ENCODE measurements around the gene GATAD2B. TPM values are rescaled to one million over a fixed set of nuclear protein-coding genes. Genes with fewer than 3 reads are reported as not detected.

Gene GATAD2B
- total RNA-seq, 3 donors from 2014 or later (not counting 1 experiment from before 2014, with no cell fraction given) = 68.1 to 91.3 (median 75.5) TPM

DNA sequence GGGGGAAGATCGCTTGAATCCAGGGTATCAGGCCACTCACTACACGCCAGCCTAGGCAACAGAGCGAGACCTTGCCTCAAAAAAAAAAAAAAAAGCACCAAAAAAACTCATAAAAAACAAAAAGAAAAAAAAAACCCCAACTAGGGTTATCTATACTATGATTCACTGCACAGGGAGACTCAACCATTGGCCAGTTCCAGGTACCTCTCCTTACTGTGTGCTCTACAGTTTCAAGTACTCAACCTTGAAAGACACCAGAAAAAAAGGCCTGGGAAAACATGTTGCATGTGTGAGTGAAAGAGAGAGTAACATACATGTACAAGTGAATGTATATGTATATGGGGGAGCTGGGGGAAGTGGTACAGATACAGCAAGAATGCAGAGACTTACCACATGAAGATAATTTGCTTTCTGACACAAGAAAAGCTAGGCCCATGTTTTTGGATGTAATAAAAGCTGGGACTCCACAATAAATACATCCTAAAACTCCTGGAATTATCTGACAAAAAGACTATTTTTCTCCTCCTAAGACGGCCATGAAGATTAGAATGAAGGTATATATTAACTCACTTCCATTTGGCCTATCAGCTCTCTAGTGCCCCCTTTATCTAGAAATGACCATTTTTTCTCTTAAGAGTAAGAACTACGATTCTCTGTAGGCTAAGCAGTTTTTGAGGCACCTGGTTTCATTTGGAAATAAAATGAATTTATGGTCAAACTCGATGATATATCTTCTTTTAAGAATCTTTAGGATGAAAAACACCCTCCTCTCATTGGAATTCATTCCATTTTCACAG is 95.4 kb downstream of the GATAD2B start:
- WGBS (ENCODE audit: insufficient coverage) = 97% methylated on average over 3 of the region's 6 CpGs
- Mint-ChIP-seq H3K9me3 (no peaks in the 10 kb centered on the region), H3K4me3 (no peak overlapping the region), H3K4me1 (peaks cover 0 to 4% of the 10 kb centered on the region in 2 donors), H3K36me3 (no peaks in the 10 kb centered on the region), H3K27me3 (ENCODE audit: low read depth in 2 of 2) (no peaks in the 10 kb centered on the region), H3K27ac (peak overlapping the region; percentile 8 to 31)
- intact Hi-C loops (cut with micrococcal nuclease) = no loop called here
- Histone ChIP-seq H3K27ac (ENCODE audit: low read length) (no peak overlapping the region), H3K27me3 (ENCODE audit: control insufficient read depth, insufficient read depth, low read length) (no peaks in the 10 kb centered on the region), H3K4me3 (ENCODE audit: low read length) (no peak overlapping the region), H3K9me3 (ENCODE audit: control insufficient read depth, insufficient read depth, low read length) (no peaks in the 10 kb centered on the region), H3K4me1 (ENCODE audit: control insufficient read depth, insufficient read depth, low read length) (no peaks in the 10 kb centered on the region), H3K36me3 (ENCODE audit: control insufficient read depth, insufficient read depth, low read length) (peaks cover 28% of the 10 kb centered on the region)
- TF ChIP-seq, protein P1, sequence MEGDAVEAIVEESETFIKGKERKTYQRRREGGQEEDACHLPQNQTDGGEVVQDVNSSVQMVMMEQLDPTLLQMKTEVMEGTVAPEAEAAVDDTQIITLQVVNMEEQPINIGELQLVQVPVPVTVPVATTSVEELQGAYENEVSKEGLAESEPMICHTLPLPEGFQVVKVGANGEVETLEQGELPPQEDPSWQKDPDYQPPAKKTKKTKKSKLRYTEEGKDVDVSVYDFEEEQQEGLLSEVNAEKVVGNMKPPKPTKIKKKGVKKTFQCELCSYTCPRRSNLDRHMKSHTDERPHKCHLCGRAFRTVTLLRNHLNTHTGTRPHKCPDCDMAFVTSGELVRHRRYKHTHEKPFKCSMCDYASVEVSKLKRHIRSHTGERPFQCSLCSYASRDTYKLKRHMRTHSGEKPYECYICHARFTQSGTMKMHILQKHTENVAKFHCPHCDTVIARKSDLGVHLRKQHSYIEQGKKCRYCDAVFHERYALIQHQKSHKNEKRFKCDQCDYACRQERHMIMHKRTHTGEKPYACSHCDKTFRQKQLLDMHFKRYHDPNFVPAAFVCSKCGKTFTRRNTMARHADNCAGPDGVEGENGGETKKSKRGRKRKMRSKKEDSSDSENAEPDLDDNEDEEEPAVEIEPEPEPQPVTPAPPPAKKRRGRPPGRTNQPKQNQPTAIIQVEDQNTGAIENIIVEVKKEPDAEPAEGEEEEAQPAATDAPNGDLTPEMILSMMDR (IDR thresholded peaks at IDR 0.05) = no peak
- ATAC-seq (no peak), DNase-seq (no peak)

DNA sequence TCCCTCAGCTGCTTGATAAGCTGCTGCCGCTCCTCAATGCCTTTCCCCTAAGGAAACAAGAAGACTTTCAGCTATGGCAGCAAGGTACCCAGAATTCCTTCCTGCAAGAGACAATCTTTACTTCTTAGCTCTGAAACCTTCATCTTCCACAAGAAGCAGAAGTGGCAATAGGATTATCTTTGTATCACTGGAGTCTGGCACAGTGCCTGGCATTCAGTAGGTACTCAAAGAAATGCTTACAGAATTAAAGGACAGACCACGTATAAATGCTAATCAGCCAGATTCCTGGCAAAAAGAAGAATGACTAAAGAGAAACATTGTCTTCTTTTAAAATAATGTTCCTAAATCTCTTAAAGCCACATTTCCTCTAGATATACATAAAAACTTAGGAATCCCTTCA is 103.9 kb downstream of the GATAD2B start:
- ATAC-seq = no peak
- Histone ChIP-seq H3K9me3 (ENCODE audit: control insufficient read depth, insufficient read depth, low read length) (no peaks in the 10 kb centered on the region), H3K27me3 (ENCODE audit: control insufficient read depth, insufficient read depth, low read length) (no peaks in the 10 kb centered on the region), H3K27ac (ENCODE audit: low read length) (no peak overlapping the region), H3K36me3 (ENCODE audit: control insufficient read depth, insufficient read depth, low read length) (peaks cover 46% of the 10 kb centered on the region), H3K4me1 (ENCODE audit: control insufficient read depth, insufficient read depth, low read length) (no peaks in the 10 kb centered on the region), H3K4me3 (ENCODE audit: low read length) (no peak overlapping the region)
- 100% methylated on average over 2 of the region's 2 CpGs for WGBS (ENCODE audit: insufficient coverage)
- Mint-ChIP-seq H3K36me3 (peaks cover 21% of the 10 kb centered on the region), H3K27me3 (ENCODE audit: low read depth in 2 of 2) (no peaks in the 10 kb centered on the region), H3K9me3 (no peaks in the 10 kb centered on the region), H3K4me1 (no peaks in the 10 kb centered on the region), H3K4me3 (no peak overlapping the region), H3K27ac (no peak overlapping the region)
- DNase-seq = no peak
- intact Hi-C loops (cut with micrococcal nuclease) = no loop called here
- TF ChIP-seq, protein P1 (IDR thresholded peaks at IDR 0.05) = no peak

DNA sequence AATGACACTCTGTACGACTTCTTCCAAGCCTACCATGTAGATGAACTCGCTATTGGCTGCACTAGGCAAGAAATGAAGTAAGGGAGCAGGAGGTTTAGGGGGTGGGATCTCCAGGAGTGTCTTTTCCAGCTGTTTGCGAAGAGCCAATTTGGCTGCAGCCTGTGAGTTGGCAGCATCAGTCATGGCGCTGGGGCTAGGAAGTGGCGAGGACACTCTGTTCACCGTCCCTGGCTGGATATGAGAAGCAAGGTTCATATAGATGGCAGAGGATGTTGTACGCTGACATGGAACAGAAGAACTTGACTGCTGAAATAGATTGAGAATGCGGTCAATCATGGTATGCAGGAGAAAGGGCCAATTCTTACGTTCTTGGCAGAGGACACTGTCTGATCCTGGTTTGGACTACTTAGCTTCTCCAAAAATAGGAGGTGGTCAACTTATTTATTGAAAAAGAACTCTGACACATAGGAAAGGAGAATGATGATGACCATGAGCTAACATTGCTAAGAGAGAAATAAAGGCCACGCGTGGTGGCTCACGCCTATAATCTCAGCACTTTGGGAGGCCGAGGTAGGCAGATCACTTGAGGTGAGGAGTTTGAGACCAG is 106.4 kb downstream of the GATAD2B start:
- DNase-seq (no peak), ATAC-seq (no peak)
- Mint-ChIP-seq H3K36me3 (peaks cover 26% of the 10 kb centered on the region), H3K27me3 (ENCODE audit: low read depth in 2 of 2) (no peaks in the 10 kb centered on the region), H3K27ac (no peak overlapping the region), H3K4me3 (no peak overlapping the region), H3K4me1 (no peaks in the 10 kb centered on the region), H3K9me3 (no peaks in the 10 kb centered on the region)
- H3K4me1 ChIP-seq (ENCODE audit: control insufficient read depth, insufficient read depth, low read length) = no peaks in the 10 kb centered on the region
- H3K4me3 ChIP-seq (ENCODE audit: low read length) = no peak overlapping the region
- no peak overlapping the region for H3K27ac ChIP-seq (ENCODE audit: low read length)
- intact Hi-C loops (cut with micrococcal nuclease) = no loop called here
- 97% methylated on average over 13 of the region's 13 CpGs for WGBS (ENCODE audit: insufficient coverage)
- peaks cover 66% of the 10 kb centered on the region for H3K36me3 ChIP-seq (ENCODE audit: control insufficient read depth, insufficient read depth, low read length)
- H3K27me3 ChIP-seq (ENCODE audit: control insufficient read depth, insufficient read depth, low read length) = no peaks in the 10 kb centered on the region
- no peaks in the 10 kb centered on the region for H3K9me3 ChIP-seq (ENCODE audit: control insufficient read depth, insufficient read depth, low read length)
- TF ChIP-seq, protein P1 (IDR thresholded peaks at IDR 0.05) = no peak
